HG03439 (cell line): ENCODE data around the gene POU3F1.

Experiments
- ATAC-seq: cut with Tn5 transposase; IDR thresholded peaks from one replicate; pipeline ENCODE4 v1.9.1; 2021; ENCODE audit warnings: mild to moderate bottlenecking, moderate library complexity; ENCODE audit not compliant: unreplicated experiment

Gene POU3F1

DNA sequence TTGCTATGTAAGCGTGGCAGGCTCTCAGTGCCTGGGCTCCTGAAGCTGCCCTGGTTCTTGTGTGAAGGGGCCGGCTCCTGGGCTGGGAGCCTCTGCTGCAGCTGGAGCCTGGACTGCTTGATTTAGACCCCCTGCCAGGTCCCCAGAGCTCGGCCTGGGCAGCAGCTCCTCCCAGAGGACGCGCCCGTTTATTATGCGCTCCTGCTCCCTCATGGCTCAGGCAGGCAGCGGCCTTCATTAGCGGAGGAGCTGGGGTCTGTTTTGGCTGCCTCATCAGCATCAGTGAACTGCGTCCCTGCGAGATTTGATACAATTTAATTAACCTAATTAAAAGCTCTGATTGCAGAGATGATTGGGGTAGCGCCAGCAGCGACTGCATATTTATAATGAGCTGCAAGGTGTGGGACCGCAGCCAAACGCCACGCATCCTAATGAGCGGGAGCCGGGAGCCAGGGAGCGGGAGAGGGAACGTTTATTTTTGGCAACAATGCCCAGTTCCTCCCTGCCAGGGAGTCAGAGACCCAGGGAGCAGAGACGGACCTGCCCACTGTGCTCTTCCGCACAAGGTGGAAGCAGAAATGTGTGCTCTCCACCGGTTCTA is 17.4 kb downstream of the POU3F1 start:
- ATAC-seq, result no peak

DNA sequence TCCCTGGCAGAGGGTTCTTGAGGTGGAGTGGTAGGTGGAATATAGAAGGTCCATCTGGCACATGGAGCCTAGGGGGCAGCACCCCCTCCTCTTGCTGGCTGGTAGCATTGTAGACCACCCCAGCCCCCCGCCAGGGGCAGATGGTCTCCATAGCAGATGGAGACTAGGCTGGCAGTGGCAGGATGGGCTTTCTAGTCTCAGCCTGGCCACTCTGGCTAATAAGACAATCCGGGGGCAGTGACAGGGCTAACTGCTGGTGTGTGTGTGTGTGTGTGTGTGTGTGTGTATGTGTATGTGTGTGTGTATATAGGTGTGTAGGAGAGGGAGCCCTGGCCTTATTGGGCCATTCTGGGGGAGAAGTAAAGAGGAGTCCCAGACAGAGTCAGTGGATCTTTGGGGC is 17.9 kb downstream of the POU3F1 start:
- no peak for ATAC-seq

DNA sequence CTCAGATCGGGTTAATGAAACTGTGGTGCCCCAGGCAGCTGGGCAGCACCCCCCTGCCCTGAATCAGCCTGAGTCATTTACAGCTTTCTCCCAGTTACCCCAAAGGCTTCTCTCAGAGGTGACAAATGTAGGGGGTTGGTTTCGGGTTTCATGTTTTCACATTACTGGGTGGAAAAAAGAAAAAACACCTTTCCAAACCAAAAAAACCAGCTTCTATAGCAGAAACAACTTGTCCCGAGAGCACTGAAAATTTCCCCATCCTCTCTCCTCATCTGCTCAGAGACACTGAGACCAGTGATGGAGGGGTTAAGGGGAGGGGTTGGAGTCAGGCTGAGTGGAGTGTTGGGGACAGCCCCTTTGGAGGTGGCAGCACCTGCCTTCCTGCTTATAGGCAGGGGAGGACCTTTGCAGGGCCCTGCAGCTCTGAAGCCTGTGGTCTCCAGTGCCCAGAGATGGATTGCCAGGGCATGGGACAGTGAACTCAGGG is 18.4 kb downstream of the POU3F1 start:
- peak; percentile 68 for ATAC-seq

DNA sequence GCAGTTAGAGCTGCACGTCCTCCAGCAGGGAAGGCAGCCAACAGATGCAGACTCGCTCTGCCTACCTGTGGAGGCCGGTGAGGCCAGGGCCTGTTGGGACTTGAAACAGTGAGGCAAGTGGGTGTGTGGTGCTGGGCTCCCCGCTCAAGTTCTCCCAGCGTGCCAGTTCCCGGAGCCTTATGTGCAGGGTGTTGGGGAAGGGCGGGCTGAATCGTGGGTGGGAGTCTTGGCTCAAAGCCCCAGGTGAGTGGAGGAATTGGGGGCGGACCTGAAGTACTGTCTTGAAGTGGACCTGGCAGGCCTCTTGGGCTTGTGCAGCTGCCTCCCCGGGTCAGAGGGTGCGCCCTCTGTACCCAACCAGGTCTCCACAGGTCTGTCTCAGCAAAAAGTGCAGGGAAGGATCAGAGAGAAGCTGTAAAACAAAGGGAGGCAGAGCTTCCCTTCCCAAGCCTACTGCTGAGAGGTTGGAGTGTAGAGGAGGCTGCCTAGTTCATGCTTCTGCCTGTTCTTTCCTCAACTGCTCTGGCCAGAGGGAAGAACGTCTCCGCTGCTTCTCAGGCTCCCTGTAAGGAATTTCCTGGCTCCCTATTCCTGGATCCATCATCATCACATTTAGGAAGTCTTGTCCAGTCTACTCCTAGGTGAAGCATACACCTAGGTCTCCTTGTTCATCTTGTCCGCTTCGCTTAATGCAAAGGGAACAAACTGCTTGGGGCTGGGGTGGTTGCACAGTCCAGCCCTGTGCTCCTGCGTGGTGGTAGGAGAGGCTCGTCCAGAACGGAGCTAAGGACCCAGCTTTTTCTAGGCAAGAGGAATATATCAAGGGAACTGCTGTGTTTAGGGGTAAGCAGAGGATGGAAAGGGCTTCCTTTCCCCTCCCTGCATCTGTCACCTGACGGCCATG is 19.1 kb downstream of the POU3F1 start:
- peak; percentile 1 for ATAC-seq

DNA sequence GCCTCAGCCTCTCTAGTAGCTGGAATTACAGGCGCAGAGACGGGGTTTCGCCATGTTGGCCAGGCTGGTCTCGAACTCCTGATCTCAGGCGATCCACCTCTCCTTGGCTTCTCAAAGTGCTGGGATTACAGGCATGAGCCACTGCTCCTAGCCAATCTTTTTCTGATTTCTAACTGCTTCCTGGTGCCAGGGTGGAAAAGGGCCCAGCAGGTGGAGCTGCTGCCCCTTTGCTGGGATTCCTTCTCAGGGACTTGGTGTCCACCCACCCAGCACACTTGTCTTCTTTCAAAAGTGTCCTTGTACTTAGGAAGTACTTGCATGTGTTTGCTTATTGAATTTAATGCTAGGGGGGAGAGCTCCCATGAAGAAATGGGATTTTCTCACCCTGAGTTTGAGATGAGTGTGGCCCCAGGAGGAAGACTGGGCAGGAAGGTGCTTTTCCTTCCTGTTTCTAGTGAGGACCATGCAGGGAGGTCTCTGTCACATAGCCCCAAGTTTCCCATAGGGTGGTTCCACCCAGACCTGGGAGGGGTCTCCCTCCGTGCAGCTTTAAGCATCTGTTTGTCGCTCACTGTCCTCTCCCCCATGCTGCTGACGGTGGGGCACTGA is 19.9 kb downstream of the POU3F1 start:
- ATAC-seq, result no peak

DNA sequence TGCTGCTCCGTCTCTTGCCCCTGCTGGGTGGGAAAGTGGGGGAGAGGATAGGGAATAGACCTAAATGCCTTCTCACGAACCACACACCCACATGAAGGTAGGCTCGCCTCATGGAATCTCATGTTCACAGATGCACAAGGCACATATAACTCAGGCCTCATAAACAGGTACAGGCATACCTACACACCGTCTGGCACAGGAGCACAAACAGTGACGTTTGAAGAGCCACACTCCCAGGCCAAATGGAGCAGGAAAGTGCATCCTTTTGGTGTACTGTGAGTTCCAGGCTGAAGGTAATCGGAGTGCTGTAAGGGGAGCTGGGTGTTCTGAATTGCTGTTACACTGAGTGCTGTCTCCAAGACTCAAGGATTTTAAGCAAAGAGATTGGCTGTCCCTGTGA is 20.9 kb downstream of the POU3F1 start:
- ATAC-seq, result no peak

DNA sequence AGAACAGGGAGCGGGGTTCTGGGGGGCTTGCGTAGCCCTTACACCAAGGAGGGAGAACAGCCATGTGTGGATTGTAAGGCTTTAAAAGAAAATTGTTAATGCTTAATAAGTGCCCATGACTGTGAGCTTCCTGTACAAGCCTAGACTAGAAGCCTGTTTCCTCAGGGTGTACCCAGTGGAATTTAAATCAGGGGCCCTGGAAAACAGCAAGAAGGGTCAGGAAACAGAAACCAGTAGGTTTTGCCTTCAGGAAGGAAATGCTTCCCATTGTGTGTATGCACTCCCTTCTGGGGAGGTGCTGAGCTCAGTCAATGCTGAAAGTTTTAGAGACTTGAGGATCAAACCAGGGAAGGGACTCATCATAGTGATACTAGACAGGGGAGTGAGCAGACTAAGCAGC is 21.4 kb downstream of the POU3F1 start:
- no peak for ATAC-seq

DNA sequence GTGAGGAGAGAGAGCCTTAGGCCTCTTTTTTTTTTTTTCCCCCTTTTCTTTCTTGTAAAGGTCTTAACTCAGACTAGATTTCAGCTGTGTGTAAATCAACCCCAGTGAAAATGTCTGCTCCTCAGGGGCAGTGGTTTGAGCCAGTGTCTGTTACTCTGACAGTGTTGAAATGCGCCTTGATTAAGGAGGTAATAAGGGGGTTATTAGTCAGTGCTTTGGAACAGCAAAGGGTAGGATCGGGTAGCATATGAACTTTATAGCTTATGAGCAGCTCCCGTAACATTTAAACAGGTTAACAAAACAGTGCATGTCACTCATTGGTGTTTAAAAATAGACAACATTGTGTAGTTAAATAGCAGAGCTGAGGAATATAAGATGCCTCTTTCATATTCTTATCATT is 23.8 kb downstream of the POU3F1 start:
- no peak for ATAC-seq

DNA sequence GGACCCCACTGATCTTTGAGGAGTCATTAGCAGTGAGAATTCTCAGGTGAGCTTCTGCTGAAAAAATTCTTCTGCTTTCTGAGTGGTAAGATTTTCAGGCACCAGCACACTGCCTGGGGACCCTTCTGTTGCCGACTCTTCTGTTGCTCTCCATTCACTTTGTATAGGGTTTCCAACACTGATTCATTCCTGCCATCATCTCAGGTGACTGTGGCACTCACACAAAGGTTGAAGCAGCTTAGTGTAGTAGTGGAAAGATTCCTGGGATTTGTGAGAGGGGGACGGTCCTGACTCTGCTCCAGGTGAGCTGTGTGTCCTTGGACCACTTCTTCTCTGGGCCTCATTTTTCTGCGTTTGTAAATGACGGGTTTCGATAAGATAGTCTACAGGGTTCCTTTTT is 24.6 kb downstream of the POU3F1 start:
- no peak for ATAC-seq

DNA sequence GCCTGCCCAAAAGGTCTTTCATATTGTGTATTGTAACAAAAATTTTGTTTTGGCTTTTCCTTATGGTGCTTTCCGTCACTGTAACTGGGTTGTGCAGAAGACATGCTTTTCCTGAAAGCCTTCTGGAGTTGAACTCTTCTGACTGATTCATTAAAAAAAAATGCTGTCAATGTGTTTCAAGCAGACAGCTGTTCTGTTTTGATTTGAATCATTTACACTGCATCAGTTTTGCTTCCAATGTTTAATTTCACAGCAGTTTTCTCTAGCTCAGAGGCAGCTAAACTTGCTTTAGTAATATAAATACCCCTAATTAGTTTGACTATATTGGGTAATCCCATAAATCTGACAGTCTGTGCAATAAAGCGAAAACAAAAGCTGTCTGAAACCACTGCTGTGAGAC is 26.2 kb downstream of the POU3F1 start:
- ATAC-seq, result no peak

DNA sequence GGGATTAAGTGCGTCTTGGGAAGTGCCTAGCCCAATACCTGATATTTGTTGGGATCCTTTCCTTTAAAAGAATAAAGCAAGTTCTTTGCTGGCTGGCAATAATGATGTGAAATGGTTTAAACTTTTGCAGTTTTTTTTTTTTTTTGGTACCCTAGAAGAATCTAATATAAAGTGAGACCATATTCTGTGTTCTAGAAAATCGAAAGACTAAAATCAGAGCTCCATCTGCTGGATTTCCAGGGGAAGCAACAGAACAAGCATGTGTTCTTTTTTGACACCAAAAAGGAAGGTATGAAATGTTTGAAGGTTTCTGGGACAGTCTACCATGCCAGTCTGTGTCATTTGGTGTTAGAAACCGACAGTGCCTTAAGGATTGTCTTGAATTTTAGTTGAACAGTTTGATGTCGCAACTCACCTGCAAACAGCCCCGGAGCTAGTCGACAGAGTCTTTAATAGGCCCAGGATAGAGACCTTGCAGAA is 27.7 kb downstream of the POU3F1 start:
- no peak for ATAC-seq

DNA sequence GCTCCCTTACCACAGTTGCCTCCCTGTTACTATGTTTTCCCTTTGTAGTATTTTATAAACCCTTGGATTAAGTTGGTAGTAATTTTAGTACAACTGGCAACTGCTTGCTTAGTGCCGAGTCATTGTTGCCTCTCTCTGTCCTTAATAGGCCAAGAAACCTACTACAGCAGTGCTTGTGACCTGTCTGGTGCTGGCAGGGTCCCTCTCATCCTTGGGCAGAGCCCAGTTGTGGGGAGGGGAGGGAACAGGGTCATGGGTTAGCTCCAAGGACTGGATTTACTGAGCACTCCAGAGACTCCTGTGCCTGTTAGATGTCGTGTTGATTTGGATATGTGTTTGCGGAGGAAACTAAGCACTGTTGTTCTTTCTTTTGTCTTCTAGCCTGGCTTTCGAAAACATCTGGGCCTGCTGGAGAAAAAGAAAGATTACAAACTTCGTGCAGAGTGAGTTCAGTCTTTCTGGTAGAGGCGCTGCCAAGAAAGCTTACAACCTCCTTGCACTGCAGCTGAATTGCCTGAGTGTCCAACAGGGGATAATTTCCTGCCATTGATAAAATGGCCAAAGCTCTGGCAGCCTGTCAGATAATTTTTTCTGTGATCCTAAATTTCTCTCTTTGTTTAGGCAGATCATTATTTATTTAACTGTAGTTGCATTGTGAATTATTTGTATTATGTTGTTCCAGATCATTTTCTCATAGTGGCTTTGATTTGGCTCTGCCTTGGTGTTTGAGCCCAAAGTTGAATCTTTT is 30.4 kb downstream of the POU3F1 start:
- no peak for ATAC-seq

DNA sequence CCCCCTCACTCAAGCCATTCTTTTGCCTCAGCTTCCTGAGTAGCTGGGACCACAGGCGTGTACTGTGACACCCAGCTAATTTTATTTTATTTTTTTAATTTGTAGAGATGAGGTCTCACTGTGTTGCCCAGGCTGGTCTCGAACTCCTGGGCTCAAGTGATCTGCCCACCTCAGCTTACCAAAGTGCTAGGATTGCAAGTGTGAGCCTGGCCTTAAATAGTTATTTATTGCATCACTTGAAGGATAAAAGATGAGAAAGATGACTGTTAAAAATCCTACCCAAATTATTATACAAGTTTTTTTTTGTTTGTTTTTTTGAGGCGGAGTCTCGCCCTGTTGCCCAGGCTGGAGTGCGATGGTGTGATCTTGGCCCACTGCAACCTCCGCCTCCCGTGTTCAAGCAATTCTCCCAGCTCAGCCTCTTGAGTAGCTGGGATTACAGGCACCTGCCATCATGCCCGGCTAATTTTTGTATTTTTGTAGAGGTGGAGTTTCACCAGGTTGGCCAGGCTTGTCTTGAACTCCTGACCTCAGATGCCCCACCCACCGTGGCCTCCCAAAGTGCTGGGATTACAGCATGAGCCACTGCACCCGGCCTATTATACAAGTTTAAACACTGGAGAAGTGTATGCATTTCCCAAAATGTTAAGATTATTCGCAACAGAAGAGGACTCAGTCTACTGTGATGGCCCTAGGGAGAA is 31.7 kb downstream of the POU3F1 start:
- no peak for ATAC-seq

DNA sequence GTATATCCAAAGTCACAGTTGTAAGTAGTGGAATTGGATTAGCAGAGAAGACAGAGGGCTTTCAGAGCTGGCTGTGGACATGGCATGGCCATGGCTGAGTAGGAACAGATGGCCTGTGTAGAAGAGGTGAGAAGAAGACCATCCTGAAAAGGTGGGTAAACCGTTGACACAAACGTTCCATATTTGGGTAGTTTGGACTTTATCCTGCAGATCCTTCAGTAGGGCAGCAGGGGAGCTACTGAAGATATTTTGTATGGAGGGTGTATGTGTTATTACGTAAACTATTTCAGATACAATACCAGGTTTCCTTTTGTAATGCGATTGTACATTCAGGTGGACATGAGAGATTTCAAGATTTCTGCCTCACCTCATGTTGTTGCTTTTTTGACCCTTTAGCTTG is 32.4 kb downstream of the POU3F1 start:
- ATAC-seq, result no peak

DNA sequence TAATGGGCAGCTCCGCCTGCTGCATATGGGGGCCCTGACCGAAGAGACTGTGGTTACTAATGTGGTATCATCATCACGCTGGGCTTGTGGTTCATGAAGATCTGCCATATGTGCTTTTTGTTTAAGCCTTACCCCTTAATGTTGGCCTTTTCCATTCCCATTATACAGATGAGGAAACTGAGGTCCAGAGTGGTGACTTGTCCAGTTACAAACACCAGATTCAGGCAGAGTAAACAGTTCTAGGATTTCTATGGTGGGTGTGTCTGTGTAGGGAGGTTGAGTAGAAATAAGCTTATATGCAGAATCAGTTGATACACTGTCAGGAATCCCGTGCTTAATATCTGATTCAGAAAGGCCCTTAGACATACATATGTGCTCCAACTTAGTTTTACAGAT is 33.4 kb downstream of the POU3F1 start:
- ATAC-seq, result no peak

DNA sequence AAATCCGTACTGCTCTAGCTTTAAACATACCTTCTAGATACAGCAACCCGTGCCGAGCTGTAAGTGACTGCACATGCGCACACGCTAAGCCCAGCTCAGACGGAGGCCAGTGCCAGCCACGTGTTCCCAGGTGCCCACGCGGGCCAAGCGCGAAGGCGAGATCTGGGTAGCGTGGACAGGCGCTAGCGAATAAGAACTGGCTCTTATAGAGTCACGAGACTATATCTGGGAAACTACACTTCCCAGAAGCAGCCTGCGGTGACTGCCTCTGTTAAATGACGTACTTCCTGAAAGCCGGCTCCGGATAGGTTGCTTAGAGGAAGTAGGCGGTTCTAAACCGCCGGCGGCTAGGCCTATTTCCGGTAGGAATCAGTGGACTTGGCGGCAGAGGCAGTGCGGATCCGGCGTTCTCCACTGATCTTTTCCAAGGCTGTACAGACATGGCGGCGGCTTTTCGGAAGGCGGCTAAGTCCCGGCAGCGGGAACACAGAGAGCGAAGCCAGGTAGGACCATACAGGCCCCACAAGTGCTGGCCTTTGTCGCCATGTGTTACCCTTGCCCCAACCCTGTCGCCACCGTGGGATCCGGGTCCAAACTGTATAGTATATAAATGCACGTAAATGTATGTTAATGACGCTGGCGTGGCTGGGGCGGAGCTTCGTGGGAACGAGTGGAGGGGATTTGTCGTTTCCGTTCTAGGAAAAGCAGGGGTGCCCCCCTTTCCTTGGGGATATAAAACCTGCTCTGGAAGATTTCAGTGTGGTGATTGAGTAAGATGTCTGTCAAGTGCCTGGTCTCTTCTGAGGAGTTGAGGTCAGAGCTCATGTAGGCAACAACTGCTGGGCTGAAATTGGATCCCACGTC is 34.0 kb downstream of the POU3F1 start, which contains the start of gene UTP11:
UTP11 (plus strand) TSS at position 372 of the 864 bp plus-strand sequence; CDS start at position 441, 69 bp downstream.
- peak; percentile 82 for ATAC-seq

DNA sequence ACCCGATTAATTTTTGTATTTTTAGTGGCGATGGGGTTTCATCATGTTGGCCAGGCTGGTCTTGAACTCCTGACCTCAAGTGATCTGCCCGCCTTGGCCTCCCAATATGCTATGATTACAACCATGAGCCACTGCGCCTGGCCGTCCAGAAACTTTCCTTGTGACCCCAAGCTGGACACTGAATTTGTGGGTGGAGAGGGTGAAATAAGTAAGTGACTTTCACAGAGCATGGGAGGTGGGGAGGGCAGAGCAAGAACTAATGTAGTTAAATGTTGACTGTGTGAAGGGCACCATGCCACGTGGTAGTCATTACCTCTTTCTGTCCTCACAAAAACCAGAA is 36.8 kb downstream of the POU3F1 start:
- no peak for ATAC-seq

DNA sequence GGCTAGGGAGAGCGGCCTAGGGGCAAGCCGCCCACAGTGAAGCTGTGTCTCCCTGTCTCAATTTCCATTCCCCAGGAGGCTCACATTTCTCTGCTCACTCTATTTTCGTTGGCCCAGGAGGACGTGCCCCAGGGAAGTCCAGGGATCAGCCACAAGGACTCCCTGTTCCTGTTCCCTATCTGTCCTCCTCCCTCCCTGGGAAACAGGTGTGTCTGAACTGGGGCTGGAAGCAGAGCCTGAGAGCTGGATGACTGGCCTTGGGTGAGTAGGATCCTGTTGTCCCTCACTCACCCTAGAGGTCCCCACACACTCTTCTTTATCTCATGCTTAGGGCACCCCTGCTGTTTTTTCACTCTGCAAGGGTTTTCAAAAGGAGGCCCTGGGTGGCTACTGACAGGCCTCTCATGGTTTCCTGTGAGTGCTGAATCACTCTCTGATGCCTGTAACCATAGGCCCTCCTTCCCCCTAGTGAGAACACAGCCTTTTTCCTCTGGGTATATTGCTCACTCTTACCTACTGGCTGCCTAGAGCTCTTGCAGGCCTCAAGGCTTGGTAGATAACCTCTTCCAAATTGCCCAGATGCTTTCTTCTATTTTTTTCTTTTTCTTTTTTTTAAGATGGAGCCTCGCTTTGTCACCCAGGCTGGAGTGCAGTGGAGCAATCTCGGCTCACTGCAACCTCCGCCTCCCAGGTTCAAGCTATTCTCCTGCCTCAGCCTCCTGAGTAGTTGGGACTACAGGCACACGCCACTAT is 37.3 kb downstream of the POU3F1 start:
- no peak for ATAC-seq
